GM12874 (cell line): Measurements from ENCODE around the gene REM2.

Experiments used
- CTCF ChIP-seq: IDR thresholded peaks from 2 replicates; pipeline ENCODE4 v1.5.1; 2011; ENCODE audit warnings: low read depth, mild to moderate bottlenecking, control low read depth, low read length, moderate library complexity; ENCODE audit not compliant: insufficient read depth

REM2 gene

GRCh38 chr14:22935156-22935555 lies 52.1 kb downstream of the REM2 start:
- no peak for TF ChIP-seq CTCF
